Measurements from ENCODE around the gene STOM. TPM values are rescaled to one million over a fixed set of nuclear protein-coding genes. Genes with fewer than 3 reads are reported as not detected.

STOM gene
- total and polyA plus RNA-seq, 10 of the 15 experiments (the other 5 are each of a cell fraction or from before 2014, with no cell fraction given) = 6.7 to 47.4 (median 39.8) TPM

DNA sequence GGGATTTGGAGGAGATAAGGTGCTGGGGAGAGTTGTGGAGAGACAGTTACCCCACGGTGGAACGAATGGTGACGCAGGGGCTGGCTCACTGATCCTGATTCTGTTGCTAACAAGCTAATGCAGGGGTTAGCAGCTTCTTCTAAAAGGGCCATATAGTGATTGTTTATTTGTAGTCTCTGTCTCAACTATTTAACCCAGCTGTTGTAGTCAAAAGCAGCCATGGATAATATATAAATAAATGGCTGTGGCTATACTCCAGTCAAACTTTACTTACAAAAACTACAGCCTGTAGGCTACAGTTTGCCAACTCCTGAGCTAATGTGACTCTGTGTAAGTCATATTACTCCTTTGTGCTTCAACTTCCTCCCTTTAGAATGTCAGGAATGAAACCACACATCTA is 21.8 kb downstream of the STOM start (continued):
- TF ChIP-seq, protein P1, sequence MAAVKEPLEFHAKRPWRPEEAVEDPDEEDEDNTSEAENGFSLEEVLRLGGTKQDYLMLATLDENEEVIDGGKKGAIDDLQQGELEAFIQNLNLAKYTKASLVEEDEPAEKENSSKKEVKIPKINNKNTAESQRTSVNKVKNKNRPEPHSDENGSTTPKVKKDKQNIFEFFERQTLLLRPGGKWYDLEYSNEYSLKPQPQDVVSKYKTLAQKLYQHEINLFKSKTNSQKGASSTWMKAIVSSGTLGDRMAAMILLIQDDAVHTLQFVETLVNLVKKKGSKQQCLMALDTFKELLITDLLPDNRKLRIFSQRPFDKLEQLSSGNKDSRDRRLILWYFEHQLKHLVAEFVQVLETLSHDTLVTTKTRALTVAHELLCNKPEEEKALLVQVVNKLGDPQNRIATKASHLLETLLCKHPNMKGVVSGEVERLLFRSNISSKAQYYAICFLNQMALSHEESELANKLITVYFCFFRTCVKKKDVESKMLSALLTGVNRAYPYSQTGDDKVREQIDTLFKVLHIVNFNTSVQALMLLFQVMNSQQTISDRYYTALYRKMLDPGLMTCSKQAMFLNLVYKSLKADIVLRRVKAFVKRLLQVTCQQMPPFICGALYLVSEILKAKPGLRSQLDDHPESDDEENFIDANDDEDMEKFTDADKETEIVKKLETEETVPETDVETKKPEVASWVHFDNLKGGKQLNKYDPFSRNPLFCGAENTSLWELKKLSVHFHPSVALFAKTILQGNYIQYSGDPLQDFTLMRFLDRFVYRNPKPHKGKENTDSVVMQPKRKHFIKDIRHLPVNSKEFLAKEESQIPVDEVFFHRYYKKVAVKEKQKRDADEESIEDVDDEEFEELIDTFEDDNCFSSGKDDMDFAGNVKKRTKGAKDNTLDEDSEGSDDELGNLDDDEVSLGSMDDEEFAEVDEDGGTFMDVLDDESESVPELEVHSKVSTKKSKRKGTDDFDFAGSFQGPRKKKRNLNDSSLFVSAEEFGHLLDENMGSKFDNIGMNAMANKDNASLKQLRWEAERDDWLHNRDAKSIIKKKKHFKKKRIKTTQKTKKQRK (IDR thresholded peaks at IDR 0.05; ENCODE audit: low read depth, low read length) = no peak
- TF ChIP-seq TARDBP (IDR thresholded peaks at IDR 0.05; ENCODE audit: borderline replicate concordance) = no peak

DNA sequence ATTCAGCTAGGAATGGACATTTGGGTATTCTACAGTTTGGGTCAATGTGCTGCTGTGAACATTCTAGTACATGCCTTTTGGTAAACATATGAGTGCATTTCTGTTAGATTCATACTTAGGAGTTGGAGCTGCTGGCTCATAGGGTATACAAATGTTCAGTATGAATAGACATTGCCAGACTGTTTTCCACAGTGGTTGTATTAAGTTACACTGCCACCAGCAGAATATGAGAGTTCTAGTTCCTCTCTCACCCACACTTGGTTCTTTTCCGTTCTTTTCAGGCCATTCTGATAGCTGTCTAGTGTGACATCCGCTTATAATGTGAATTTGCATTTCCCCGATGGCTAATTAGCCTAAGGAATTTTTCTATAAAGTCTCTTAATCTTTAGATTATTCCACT is 25.0 kb downstream of the STOM start:
- Histone ChIP-seq H3K4me1 (ENCODE audit: control insufficient read depth, insufficient read depth, low read length) (peaks cover 3% of the 10 kb centered on the region; the same call in 1 of the 2 replicates), H3K4me2 (ENCODE audit: control insufficient read depth, insufficient read depth) (no peak overlapping the region), H3K27me3 (replicated peaks in 1 of 2; ENCODE audit: control insufficient read depth in 2 of 2, insufficient read depth in 2 of 2, low read length in 1 of 2) (no peaks in the 10 kb centered on the region), H3K9ac (ENCODE audit: control insufficient read depth, insufficient read depth, low read length) (no peak overlapping the region), H3K36me3 (ENCODE audit: control insufficient read depth in 2 of 2, insufficient read depth in 2 of 2, low read length in 1 of 2) (peaks cover 0 to 7% of the 10 kb centered on the region in 2 experiments; a peak in 1 of 4 replicates), H3K9me3 (replicated peaks; ENCODE audit: control insufficient read depth, insufficient read depth, low read length) (no peaks in the 10 kb centered on the region), H3K27ac (ENCODE audit: control insufficient read depth, insufficient read depth) (no peak overlapping the region), H4K20me1 (ENCODE audit: control insufficient read depth, insufficient read depth) (no peaks in the 10 kb centered on the region), H2AFZ (ENCODE audit: control insufficient read depth, low read depth, low read length) (no peak overlapping the region), H3K79me2 (ENCODE audit: control insufficient read depth, insufficient read depth, low read length) (no peaks in the 10 kb centered on the region), H3K4me3 (no peak overlapping the region)
- ATAC-seq (no peak), FAIRE-seq (no peak), DNase-seq (ENCODE audit: low read depth, low spot score) (no peak)
- in situ Hi-C loops (cut with MboI) (no loop called here), intact Hi-C loops (cut with micrococcal nuclease; ENCODE audit: unreplicated experiment) (no loop called here)
- ChIA-PET CTCF (interaction anchor here (1.2 kb wide), 1 partner anchor 25 kb away, joined by 9 read pairs; no protein-coding TSS in a partner anchor), RAD21 (ENCODE audit: unreplicated experiment) (interaction anchor here (0.6 kb wide), 1 partner anchor 25 kb away, joined by 3 read pairs; no protein-coding TSS in a partner anchor), SMC1A (ENCODE audit: uncharacterized antibody, unreplicated experiment) (interaction anchor here (1.6 to 2.2 kb wide), 3 partner anchors 14 to 25 kb away, joined by 3 to 13 read pairs (median 4); no protein-coding TSS in a partner anchor), POLR2A (no interaction called here)
- WGBS (ENCODE audit: insufficient coverage, insufficient replicate concordance, low lambda C conversion rate, missing lambda C conversion rate) = 98% methylated on average over 3 of the region's 3 CpGs
- TF ChIP-seq SUZ12 (IDR thresholded peaks at IDR 0.05; ENCODE audit: unreplicated experiment) (no peak), SUPT20H (IDR thresholded peaks at IDR 0.05; ENCODE audit: borderline replicate concordance, control insufficient read depth, low read depth, low read length) (no peak), NR2C2 (IDR thresholded peaks at IDR 0.05; ENCODE audit: borderline replicate concordance, control insufficient read depth, insufficient read length, low read depth) (no peak), GABPA (IDR thresholded peaks at IDR 0.05; ENCODE audit: low read depth) (no peak), POLR2A (IDR thresholded peaks at IDR 0.05; ENCODE audit: low read depth, low read length) (no peak), RELA (IDR thresholded peaks at IDR 0.05; ENCODE audit: borderline replicate concordance, partially characterized antibody) (no peak)
- TF ChIP-seq, protein P2, sequence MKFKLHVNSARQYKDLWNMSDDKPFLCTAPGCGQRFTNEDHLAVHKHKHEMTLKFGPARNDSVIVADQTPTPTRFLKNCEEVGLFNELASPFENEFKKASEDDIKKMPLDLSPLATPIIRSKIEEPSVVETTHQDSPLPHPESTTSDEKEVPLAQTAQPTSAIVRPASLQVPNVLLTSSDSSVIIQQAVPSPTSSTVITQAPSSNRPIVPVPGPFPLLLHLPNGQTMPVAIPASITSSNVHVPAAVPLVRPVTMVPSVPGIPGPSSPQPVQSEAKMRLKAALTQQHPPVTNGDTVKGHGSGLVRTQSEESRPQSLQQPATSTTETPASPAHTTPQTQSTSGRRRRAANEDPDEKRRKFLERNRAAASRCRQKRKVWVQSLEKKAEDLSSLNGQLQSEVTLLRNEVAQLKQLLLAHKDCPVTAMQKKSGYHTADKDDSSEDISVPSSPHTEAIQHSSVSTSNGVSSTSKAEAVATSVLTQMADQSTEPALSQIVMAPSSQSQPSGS (IDR thresholded peaks at IDR 0.05; ENCODE audit: low read length) = no peak
- no TSS peak for BruUV-seq (replicated peaks)

Measured in GM12878 (cell line).